Thoracic aorta (tissue), 2 donors: ENCODE measurements around the gene PSMC4. TPM values are rescaled to one million over a fixed set of nuclear protein-coding genes. Genes with fewer than 3 reads are reported as not detected.

Experiments used
- ATAC-seq: fragments of 150-250 bp; one replicate; pipeline ENCODE4 v1.8.0; 2017; ENCODE audit warnings: low read depth; ENCODE audit not compliant: insufficient number of reproducible peaks, low FRiP score
- DNase-seq: peaks from one replicate; pipeline ENCODE4 v3.0.0-alpha.2; 2020; ENCODE audit warnings: low spot score
- H3K27ac ChIP-seq, 2 donors: fragments of 200-600 bp; sonication (generic); 1 replicate in 1 of 2; 2 replicates in 1 of 2; pipeline ENCODE4 v1.5.1; 2016; ENCODE audit warnings: mild to moderate bottlenecking in 2 of 2, moderate library complexity in 2 of 2
- H3K27me3 ChIP-seq: fragments of 200-600 bp; sonication (generic); replicated peaks from 2 replicates; pipeline ENCODE4 v1.6.0; 2016; ENCODE audit warnings: mild to moderate bottlenecking; ENCODE audit not compliant: insufficient read depth
- H3K36me3 ChIP-seq: fragments of 200-600 bp; sonication (generic); one replicate; pipeline ENCODE4 v1.5.1; 2016
- H3K4me1 ChIP-seq, 2 donors: fragments of 200-600 bp; sonication (generic); 1 replicate in 1 of 2; 2 replicates in 1 of 2; pipeline versions ENCODE4 v1.5.1 to v1.6.0; 2016; ENCODE audit warnings: low read depth in 2 of 2, mild to moderate bottlenecking in 1 of 2; ENCODE audit not compliant: control insufficient read depth in 1 of 2
- H3K4me3 ChIP-seq: fragments of 200-600 bp; sonication (generic); 2 replicates; pipeline ENCODE4 v1.5.1; 2016; ENCODE audit warnings: mild to moderate bottlenecking
- H3K9me3 ChIP-seq: fragments of 200-600 bp; sonication (generic); 2 replicates; pipeline ENCODE4 v1.5.1; 2016
- CTCF ChIP-seq: fragments of 200-600 bp; sonication (generic); IDR thresholded peaks from one replicate; pipeline ENCODE4 v1.5.1; 2019; ENCODE audit warnings: antibody characterized with exemption
- total RNA-seq, 2 donors: library from RNA; depleted of rRNA; stranded (reverse); fragments of >200 nt; gene quantifications; one replicate each; pipeline versions ENCODE4 v1.1.0 to v1.2.3, GENCODE V29; 2016

PSMC4 gene
- total RNA-seq, 2 donors from 2014 or later = 71.1 to 93.1 TPM

- Histone ChIP-seq H3K27me3 (no peaks in the 10 kb centered on the region), H3K36me3 (no peaks in the 10 kb centered on the region), H3K4me1 (no peaks in the 10 kb centered on the region), H3K9me3 (peaks cover 8% of the 10 kb centered on the region), H3K27ac (no peak overlapping the region), H3K4me3 (no peak overlapping the region)
- ATAC-seq = no peak
- no peak for DNase-seq
- no peak for TF ChIP-seq CTCF
These were observed 27.4 kb upstream of the PSMC4 start for GRCh38 chr19:39943586-39943985.

GRCh38 chr19:39946532-39946931, 24.4 kb upstream of the PSMC4 start:
- no peaks in the 10 kb centered on the region for H3K4me1 ChIP-seq
- no peaks in the 10 kb centered on the region for H3K9me3 ChIP-seq
- TF ChIP-seq CTCF = no peak
- no peaks in the 10 kb centered on the region for H3K36me3 ChIP-seq
- no peak overlapping the region for H3K4me3 ChIP-seq
- no peak for ATAC-seq
- no peak for DNase-seq
- no peaks in the 10 kb centered on the region for H3K27me3 ChIP-seq
- no peak overlapping the region for H3K27ac ChIP-seq

GRCh38 chr19:39949026-39949747, 21.8 kb upstream of the PSMC4 start:
- no peak for ATAC-seq
- no peak for TF ChIP-seq CTCF
- H3K4me3 ChIP-seq = no peak overlapping the region
- no peaks in the 10 kb centered on the region for H3K27me3 ChIP-seq
- no peaks in the 10 kb centered on the region for H3K36me3 ChIP-seq
- no peak for DNase-seq
- no peaks in the 10 kb centered on the region for H3K9me3 ChIP-seq
- H3K4me1 ChIP-seq = no peaks in the 10 kb centered on the region
- no peak overlapping the region for H3K27ac ChIP-seq

- no peak for ATAC-seq
- no peak overlapping the region for H3K27ac ChIP-seq
- no peaks in the 10 kb centered on the region for H3K36me3 ChIP-seq
- TF ChIP-seq CTCF = no peak
- no peaks in the 10 kb centered on the region for H3K9me3 ChIP-seq
- no peak for DNase-seq
- H3K4me1 ChIP-seq = no peaks in the 10 kb centered on the region
- no peak overlapping the region for H3K4me3 ChIP-seq
- no peaks in the 10 kb centered on the region for H3K27me3 ChIP-seq
These were observed 19.8 kb upstream of the PSMC4 start for GRCh38 chr19:39951065-39951650.

- Histone ChIP-seq H3K9me3 (no peaks in the 10 kb centered on the region), H3K4me3 (no peak overlapping the region), H3K27ac (no peak overlapping the region), H3K27me3 (no peaks in the 10 kb centered on the region), H3K36me3 (no peaks in the 10 kb centered on the region), H3K4me1 (no peaks in the 10 kb centered on the region)
- ATAC-seq (no peak), DNase-seq (no peak)
- TF ChIP-seq CTCF = no peak
These were observed 19.3 kb upstream of the PSMC4 start for GRCh38 chr19:39951686-39952085.
